Activated effector memory CD4-positive, alpha-beta T cell treated with Interleukin-2 at 50 U/mL for 16 hours (primary cell): Measurements from ENCODE around the gene ACOT7.

Experiments used
- DNase-seq: peaks from one replicate; pipeline ENCODE4 v3.0.0-alpha.2; 2020

Gene ACOT7

GRCh38 chr1:6359216-6360116, 34.1 kb downstream of the ACOT7 start:
- peak; percentile 44 for DNase-seq

DNA sequence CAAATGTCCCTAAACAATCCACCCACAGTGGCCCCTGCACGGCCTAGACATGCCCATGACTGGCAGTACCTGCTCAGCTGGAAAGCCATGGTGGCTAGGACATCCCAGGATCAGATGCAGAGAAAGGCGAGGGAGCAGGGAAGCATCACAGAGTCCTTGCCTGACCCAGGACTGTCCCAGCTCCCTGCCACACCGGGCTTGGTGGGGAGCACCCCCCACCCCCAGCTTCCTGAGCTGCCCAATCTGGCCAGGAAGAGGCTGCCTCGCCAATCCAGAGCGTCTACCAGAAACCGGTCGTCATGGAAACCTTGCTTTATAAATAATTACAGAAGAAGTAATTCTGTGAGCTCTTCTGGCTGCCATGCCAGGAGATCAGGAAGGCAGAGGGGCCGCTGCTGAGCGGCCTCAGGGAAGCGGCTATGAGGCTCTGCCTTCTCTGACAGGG, 34.8 kb downstream of the ACOT7 start:
- peak; percentile 27 for DNase-seq

DNA sequence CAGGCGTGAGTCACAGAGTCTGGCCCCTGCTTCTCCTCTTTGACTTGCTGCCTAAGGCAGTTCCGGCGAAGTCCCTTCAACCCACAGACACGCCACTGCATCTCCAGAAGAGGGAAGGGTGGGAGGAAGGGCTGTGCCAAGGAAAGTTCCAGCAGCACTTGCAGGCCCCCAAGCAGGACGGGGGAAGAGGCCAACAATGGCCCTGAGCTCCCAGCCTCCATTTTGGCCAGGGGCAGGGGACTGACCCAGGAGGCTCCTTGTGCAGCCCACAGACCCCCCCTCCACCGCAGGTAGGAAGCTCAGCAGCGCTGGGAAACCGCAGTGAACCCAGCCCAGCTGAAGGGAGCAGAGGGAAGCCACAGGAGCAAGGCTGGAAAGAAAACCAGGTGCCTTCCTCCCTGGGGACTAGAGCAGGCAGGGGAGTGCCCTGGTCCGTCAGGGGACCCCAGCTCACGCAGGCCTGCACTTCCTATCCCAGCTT, 35.4 kb downstream of the ACOT7 start:
- peak; percentile 14 for DNase-seq

GRCh38 chr1:6357243-6357936, 36.2 kb downstream of the ACOT7 start:
- no peak for DNase-seq

- DNase-seq: no peak
Observed at GRCh38 chr1:6355621-6356020, 37.9 kb downstream of the ACOT7 start.

DNA sequence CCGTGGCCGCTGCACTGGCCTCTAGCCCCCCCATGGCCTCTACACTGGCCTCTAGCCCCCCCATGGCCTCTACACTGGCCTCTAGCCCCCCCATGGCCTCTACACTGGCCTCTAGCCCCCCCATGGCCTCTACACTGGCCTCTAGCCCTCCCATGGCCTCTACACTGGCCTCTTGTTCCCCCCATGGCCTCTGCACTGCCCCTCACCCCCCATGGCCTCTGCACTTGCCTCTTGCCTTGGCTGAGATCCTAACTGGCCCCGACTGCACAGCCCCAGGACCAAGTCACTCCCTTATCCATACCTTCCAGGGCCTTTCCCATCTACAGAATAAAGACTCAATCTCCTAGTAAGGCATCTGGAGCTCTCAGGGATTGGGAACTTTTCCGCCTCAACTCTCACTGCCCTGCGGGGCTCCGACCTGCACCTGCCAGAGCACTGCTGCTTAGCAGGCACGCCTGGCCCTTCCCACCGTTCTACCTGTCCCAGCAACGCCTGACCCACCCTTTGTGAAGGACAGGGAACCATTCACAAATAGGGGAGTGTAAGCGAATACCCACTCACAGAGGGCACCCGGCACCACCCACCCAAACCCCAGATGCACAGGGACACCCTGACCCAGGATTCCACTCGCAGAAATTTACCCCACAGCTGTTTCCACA, 38.8 kb downstream of the ACOT7 start:
- DNase-seq: no peak

- DNase-seq: no peak
Observed at GRCh38 chr1:6353955-6354658, 39.5 kb downstream of the ACOT7 start.

DNA sequence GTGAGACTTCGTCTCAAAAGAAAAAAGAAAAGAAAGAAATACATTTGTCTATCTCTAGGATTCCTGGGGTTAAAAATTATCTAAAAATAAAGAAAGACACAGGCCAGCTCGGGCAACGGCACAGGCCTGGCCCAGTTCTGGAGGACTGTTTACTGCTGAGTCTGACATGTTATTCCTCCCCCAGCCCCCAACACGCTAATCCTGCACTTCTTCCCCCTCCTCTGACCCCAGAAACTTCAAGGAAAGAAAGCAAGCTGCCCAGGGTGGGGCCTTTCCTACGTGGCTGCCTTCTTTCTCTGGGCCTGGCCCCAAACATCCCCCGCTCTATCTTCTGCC, 40.0 kb downstream of the ACOT7 start:
- no peak for DNase-seq

DNA sequence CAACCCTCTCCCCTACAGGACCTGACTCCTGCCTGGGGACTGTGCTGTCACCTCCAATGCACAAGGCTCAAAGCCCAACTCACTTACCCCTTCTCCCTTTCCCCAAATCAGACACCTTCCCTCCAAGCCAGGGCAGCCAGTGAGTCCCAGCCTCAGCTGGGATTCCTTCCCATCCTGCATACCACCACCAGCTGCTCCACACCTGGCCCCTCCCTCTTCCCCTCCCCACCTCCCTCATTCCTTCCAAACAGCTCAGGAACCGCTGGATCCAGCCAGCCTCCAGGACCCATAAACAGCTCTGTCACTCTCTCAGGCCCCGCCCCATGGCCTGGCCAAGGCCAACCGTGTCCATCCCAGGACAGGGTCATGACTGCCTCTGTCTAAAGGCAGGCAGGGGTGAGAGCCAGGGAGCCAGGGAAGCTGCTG, 41.4 kb downstream of the ACOT7 start:
- no peak for DNase-seq

GRCh38 chr1:6351480-6352137, 42.0 kb downstream of the ACOT7 start:
- DNase-seq: no peak

- DNase-seq: no peak
Observed at GRCh38 chr1:6350416-6351088, 43.0 kb downstream of the ACOT7 start.

- DNase-seq: no peak
Observed at GRCh38 chr1:6349254-6349943, 44.2 kb downstream of the ACOT7 start.

- peak; percentile 55 for DNase-seq
Observed at GRCh38 chr1:6348511-6349191, 44.9 kb downstream of the ACOT7 start.

DNA sequence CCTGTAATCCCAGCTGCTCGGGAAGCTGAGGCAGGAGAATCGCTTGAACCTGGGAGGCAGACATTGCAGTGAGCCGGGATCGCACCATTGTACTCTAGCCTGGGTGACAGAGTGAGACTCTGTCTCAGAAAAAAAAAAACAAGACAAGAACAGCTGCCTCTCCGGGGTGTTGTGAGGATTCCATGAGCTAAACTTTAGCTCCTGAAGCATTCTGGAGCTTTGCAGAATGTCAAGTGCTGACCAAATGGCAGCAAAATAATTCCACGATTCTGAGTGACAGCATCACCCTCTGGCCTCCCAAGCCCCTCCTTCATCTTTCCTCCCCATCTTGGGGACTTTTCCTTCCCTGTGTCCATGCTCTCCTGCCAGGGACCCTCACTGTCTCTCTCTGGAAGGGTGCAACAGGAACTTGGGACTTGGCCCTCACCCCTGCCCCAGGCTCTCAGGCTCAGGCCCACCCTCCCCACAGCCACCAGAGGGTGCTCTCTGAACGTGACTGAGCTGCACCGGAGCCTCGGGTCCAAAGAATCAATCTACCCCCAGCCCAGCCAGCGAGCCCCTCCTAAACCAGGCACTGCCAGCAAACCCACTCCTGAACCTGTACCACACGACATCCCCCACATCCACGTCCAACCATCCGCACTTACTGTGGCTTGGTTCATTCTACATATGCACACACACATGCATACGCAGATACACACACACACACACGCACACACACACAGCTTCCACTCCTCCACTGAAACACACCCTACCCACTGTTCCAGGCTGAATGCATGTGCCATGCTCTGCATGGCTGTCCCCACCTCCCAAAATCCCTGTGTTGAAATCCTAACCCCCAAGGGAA, 45.7 kb downstream of the ACOT7 start:
- peak; percentile 57 for DNase-seq

DNA sequence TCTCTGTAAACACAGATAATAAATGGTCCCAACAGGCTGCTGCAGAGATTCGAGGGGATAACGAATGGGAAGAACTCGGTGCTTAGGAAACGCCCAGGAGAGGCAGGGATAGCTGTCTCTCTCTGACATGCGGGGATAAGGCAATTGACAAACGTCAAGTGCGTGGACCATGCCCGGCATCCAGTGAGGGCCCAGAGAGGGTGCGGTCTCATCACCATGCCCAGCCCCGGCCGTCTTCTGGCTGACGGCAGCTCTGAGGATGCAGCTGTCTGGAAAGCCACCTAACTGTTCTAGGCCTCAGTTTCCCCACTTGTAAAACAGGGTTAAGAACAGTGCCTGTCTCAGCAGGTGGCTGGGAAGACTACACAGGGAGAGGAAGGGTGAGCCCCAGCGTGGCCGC, 48.1 kb downstream of the ACOT7 start:
- no peak for DNase-seq

GRCh38 chr1:6345009-6345408, 48.6 kb downstream of the ACOT7 start:
- DNase-seq: no peak

DNA sequence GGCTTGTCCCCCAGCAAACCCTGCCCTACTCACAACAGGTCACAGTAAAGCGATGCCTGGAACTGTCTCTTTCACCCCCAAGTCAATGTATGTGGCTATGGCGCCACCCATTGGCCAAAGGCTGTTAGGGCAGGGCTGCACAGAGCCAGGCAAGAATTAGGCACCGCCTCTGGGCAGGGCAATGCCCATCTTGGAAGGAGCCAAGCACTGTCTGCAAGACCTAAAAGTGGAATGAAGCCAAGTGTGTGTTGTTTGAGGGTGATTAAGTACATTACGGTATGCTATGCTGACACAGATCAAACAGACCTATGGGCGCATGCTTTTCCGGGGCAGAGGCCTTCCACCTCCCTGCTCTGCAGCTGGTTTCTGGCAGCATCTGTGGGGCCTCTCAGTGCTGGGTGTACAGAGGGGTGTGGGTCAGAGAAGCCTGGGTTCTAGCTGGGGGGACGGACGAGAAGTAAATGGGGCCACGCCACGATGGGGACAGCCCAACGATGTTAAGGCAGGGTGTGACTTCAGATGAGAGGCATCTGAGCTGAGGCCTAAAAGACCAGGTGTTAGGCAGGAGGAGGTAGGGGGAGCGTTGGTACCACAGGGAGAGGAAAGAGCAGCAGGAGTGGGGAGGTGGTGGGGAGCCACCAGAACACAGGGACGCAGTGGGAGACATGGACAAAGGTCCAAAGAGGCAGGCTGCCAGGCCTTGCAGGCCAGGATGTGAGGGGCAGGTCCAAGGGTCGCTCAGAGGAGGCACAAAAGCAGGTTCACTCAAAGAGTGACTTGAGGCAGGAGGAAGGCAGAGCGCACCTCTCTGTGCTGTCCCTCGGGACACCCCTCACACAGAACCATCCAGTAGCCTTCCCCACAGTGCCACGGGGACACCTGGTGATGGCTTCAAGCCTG, 49.8 kb downstream of the ACOT7 start:
- peak; percentile 32 for DNase-seq

DNA sequence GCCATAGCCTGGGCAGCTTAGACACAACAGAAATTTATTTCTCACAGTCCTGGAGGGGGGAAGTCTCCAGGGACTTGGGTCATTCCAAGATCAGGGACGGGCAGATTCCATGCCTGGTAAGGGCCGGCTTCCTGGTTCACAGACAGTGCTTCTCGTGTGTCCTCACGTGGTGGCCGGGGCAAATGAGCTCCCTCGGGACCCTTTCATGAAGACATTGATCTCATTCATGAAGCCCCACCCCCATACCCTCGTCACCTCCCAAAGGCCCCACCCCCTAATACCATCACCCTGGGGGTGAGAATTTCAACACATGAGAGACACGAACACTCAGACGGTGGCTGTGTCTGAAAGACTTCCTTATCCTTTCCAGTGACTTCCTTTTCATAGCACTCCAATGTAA, 51.5 kb downstream of the ACOT7 start:
- DNase-seq: no peak
